CD4-positive, alpha-beta memory T cell (primary cell): ENCODE measurements around the gene C16orf82. TPM values are rescaled to one million over a fixed set of nuclear protein-coding genes. Genes with fewer than 3 reads are reported as not detected.
A peak's percentile ranks its signal among the peaks of the same experiment; 100 is the strongest.

Experiments
- CTCF ChIA-PET: fragments of 350-600 bp; sonication (Branson Sonifier 250); formaldehyde crosslinking; loops from one replicate; lab custom pipeline; 2021; ENCODE audit warnings: inconsistent platforms; ENCODE audit not compliant: partially characterized antibody; lab: Charles Lee
- POLR2A ChIA-PET: fragments of 350-600 bp; sonication (Branson Sonifier 250); formaldehyde crosslinking; loops from one replicate; lab custom pipeline; 2021; ENCODE audit not compliant: partially characterized antibody; lab: Charles Lee
- DNase-seq, 5 donors: peaks; one replicate each; pipeline versions ENCODE4 v3.0.0 to v3.0.0-alpha.2; 2020 to 2022; ENCODE audit warnings: mixed read lengths in 1 of 5
- H3K27ac ChIP-seq: one replicate; pipeline ENCODE4 v1.7.0; 2013; ENCODE audit warnings: low read depth, low read length
- H3K27me3 ChIP-seq: 2 replicates; pipeline ENCODE4 v1.7.0; 2013; ENCODE audit warnings: mild to moderate bottlenecking, low read length, moderate library complexity; ENCODE audit not compliant: insufficient read depth
- H3K36me3 ChIP-seq: 2 replicates; pipeline ENCODE4 v1.7.0; 2013; ENCODE audit warnings: mild to moderate bottlenecking, low read length, moderate library complexity; ENCODE audit not compliant: insufficient read depth
- H3K4me1 ChIP-seq: 2 replicates; pipeline ENCODE4 v1.7.0; 2013; ENCODE audit warnings: mild to moderate bottlenecking, low read length, moderate library complexity; ENCODE audit not compliant: insufficient read depth
- H3K4me3 ChIP-seq, 2 donors: one replicate each; pipeline ENCODE4 v1.7.0; 2013; ENCODE audit warnings: low read length in 2 of 2, mild to moderate bottlenecking in 1 of 2
- H3K9me3 ChIP-seq, 2 donors: one replicate each; pipeline ENCODE4 v1.7.0; 2013; ENCODE audit warnings: low read length in 2 of 2, control low read depth in 1 of 2; ENCODE audit not compliant: control insufficient read depth in 1 of 2
- H3K27ac Mint-ChIP-seq, 7 donors: one replicate each; pipeline ENCODE4 v1.8.0; 2020 to 2021; ENCODE audit warnings: mixed read lengths in 7 of 7, mild to moderate bottlenecking in 6 of 7, inconsistent platforms in 3 of 7, moderate library complexity in 3 of 7
- H3K27me3 Mint-ChIP-seq, 2 donors: one replicate each; pipeline ENCODE4 v1.8.0; 2020 to 2021; ENCODE audit warnings: mixed read lengths in 2 of 2
- H3K36me3 Mint-ChIP-seq, 2 donors: one replicate each; pipeline ENCODE4 v1.8.0; 2020 to 2021; ENCODE audit warnings: mixed read lengths in 2 of 2, inconsistent platforms in 1 of 2, mild to moderate bottlenecking in 1 of 2
- H3K4me1 Mint-ChIP-seq, 4 donors: one replicate each; pipeline ENCODE4 v1.8.0; 2020 to 2021; ENCODE audit warnings: mixed read lengths in 4 of 4, mild to moderate bottlenecking in 1 of 4
- H3K4me3 Mint-ChIP-seq, 8 donors: one replicate each; pipeline ENCODE4 v1.8.0; 2020 to 2021; ENCODE audit warnings: mixed read lengths in 8 of 8, mild to moderate bottlenecking in 7 of 8, moderate library complexity in 6 of 8, inconsistent platforms in 3 of 8
- H3K9me3 Mint-ChIP-seq, 8 donors: one replicate each; pipeline ENCODE4 v1.8.0; 2020 to 2021; ENCODE audit warnings: mixed read lengths in 8 of 8, mild to moderate bottlenecking in 5 of 8, inconsistent platforms in 3 of 8, moderate library complexity in 1 of 8
- intact Hi-C: fragments of 100-400 bp; cut with micrococcal nuclease; formaldehyde crosslinking; loops from one replicate; pipeline ENCODE4 v1.15.1; 2023
- polyA plus RNA-seq, 2 donors: library from polyadenylated mRNA; unstranded; fragments of 300-500 nt; fragmentation: Illumina TruSeq; gene quantifications; one replicate each; pipeline ENCODE4 v1.2.3, GENCODE V29; 2021
- total RNA-seq, 2 experiments: library from RNA; stranded (reverse); gene quantifications; one replicate each; pipeline ENCODE4 v1.2.3, GENCODE V29; 2021

Gene C16orf82
- total RNA-seq (not detected), polyA plus RNA-seq (not detected)

DNA sequence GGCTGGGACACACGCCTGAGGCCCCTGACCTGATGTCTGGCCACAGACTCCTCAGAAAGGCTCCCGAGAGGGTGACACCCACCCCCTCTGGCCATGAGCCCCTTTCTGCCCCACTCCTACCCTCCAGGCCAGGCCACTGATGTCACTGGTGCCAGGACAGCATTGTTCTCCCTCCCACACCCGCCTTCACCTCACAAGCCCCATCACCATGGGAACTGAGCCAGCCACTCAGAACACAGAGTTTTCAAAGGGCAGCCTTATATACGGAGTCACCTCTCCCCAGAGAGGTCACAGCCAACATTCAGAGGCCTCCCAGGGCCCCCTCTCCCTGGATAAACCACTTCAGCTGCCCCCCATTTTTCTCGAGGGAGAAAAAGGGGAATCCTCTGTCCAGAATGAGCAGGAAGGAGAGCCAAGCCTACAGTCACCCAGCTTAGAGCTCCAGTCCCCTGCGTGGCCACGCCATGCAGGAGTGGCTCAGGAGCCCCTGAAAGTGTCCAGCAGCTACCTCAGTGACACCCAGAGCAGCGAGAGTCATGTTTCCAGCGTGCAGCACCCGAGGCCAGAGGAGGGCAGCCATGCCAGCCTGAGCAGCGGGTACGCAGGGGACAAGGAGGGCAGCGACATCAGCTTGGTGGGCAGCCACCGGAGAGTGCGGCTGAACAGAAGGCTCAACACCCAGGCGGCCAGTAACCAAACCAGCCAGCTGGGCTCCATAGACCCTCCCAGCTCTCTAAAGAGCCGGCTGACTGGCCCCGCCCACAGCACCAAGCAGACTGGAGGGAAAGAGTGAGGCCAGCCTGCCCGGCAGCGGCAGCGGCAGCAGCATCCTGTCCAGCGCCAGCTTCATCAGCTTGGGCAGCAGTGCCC lies at the start of gene C16orf82:
Gene C16orf82, plus strand, starts transcription at position 260 of the 870 bp plus-strand sequence.
- Histone ChIP-seq H3K4me3 (no peak within 1 kb of the TSS), H3K27me3 (no peaks in the 10 kb centered on the region), H3K4me1 (no peaks in the 10 kb centered on the region), H3K27ac (no peak within 1 kb of the TSS), H3K9me3 (no peaks in the 10 kb centered on the region), H3K36me3 (no peaks in the 10 kb centered on the region)
- peak within 1 kb of the TSS in 1 of 7 donors; percentile 54 for H3K27ac Mint-ChIP-seq
- POLR2A ChIA-PET, result no interaction called here
- peaks cover 6 to 9% of the 10 kb centered on the region in 2 donors for H3K27me3 Mint-ChIP-seq
- H3K4me3 Mint-ChIP-seq, result no peak within 1 kb of the TSS
- no peak for DNase-seq
- CTCF ChIA-PET, result no interaction called here
- no peaks in the 10 kb centered on the region for H3K4me1 Mint-ChIP-seq
- peaks cover 0 to 8% (median 0%) of the 10 kb centered on the region in 8 donors for H3K9me3 Mint-ChIP-seq
- intact Hi-C loops, result no loop called here
- no peaks in the 10 kb centered on the region for H3K36me3 Mint-ChIP-seq

DNA sequence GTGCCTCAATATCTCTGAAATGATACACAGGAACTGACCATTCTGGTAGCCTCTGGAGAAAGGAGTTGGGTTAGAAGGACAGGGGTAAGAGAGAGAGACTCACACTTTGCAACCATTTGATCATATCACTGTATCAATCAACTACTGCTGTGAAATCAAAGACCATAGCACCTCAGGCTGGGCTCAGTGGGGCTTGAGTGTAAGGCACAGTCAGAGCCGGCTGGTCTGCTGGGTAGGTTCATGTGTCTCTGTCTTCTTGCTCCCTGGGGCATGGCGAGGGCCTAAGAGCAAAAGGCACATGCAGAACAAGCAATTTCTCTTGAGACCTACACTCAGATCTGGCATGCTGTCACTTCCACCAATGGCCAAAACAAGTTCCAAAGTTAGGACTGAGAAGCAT lies 46.7 kb upstream of the C16orf82 start:
- no peaks in the 10 kb centered on the region for H3K9me3 ChIP-seq
- H3K4me1 Mint-ChIP-seq, result no peaks in the 10 kb centered on the region
- intact Hi-C loops, result no loop called here
- CTCF ChIA-PET, result no interaction called here
- no peaks in the 10 kb centered on the region for H3K36me3 Mint-ChIP-seq
- no peak for DNase-seq
- POLR2A ChIA-PET, result no interaction called here
- no peak overlapping the region for H3K4me3 Mint-ChIP-seq
- no peaks in the 10 kb centered on the region for H3K27me3 ChIP-seq
- H3K4me3 ChIP-seq, result no peak overlapping the region
- no peaks in the 10 kb centered on the region for H3K4me1 ChIP-seq
- no peak overlapping the region for H3K27ac ChIP-seq
- no peaks in the 10 kb centered on the region for H3K36me3 ChIP-seq
- H3K27me3 Mint-ChIP-seq, result peaks cover 5 to 20% of the 10 kb centered on the region in 2 donors
- peaks cover 0 to 3% (median 0%) of the 10 kb centered on the region in 8 donors for H3K9me3 Mint-ChIP-seq
- no peak overlapping the region for H3K27ac Mint-ChIP-seq

DNA sequence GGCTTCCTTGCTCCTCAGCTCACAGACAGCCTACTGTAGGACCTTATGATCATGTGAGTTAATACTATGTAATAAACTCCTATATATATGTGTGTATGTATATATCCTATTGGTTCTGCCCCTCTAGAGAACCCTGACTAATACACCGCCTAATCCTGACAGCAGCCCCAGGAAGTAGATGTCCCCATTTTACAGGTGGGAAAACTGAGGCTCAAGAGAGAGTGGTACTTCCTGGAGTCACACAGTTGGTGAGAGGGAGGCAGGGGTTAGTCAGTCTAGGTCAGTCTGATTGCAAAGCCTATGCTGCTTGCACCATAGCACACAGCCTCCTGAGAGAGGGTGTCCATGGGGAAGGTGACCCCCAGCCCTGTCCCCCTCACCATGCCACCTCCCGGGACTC lies 42.7 kb upstream of the C16orf82 start:
- H3K9me3 ChIP-seq, result no peaks in the 10 kb centered on the region
- no peaks in the 10 kb centered on the region for H3K27me3 ChIP-seq
- Mint-ChIP-seq H3K27ac (no peak overlapping the region), H3K9me3 (peaks cover 0 to 2% (median 0%) of the 10 kb centered on the region in 8 donors), H3K27me3 (peaks cover 7 to 13% of the 10 kb centered on the region in 2 donors), H3K36me3 (no peaks in the 10 kb centered on the region), H3K4me1 (no peaks in the 10 kb centered on the region), H3K4me3 (no peak overlapping the region)
- POLR2A ChIA-PET, result no interaction called here
- no peaks in the 10 kb centered on the region for H3K4me1 ChIP-seq
- CTCF ChIA-PET, result no interaction called here
- H3K36me3 ChIP-seq, result no peaks in the 10 kb centered on the region
- no peak overlapping the region for H3K27ac ChIP-seq
- intact Hi-C loops, result no loop called here
- H3K4me3 ChIP-seq, result no peak overlapping the region
- no peak for DNase-seq

DNA sequence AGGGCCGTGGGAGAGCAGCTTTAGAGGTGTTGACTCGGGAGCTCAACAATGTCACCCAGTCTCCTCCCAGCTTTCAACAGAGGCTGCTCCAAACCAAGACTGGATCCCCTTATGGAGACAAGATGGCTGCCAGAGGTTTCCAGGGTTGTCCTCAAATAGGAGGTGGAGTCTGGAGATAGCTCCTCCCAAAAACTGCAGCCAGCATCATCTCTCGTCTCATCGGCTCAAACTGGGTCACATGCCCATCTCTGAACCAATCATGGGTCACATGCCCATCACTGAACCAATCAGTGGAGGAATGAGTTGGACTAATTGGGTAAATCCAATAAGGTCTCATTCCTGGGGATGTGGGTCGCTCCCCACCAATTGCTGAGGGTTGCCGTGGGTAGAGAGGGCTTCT lies 41.1 kb upstream of the C16orf82 start:
- intact Hi-C loops, result no loop called here
- no peaks in the 10 kb centered on the region for H3K4me1 Mint-ChIP-seq

DNA sequence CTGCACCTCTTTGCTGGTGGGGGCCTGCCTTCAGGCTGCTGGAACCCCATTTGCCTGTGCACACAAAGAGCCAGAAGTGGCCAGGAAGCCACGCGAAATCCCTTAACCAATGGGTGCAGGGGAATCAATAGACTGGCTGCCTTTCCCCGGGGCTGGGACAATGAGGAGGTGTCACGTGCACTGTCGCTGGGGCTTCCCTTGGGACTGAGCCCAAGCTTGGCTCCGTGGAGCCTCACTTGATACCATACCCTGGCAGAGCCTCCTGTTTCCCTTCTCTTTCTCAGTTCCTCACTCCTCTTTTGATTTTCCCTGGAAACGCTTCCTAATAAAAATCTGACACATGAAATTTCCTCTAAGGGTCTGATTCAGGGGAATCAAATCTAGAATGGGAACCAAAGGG lies 38.8 kb upstream of the C16orf82 start:
- no peaks in the 10 kb centered on the region for H3K36me3 Mint-ChIP-seq
- no peak overlapping the region for H3K4me3 Mint-ChIP-seq
- H3K4me1 Mint-ChIP-seq, result no peaks in the 10 kb centered on the region
- H3K4me3 ChIP-seq, result no peak overlapping the region
- H3K27me3 ChIP-seq, result no peaks in the 10 kb centered on the region
- H3K9me3 Mint-ChIP-seq, result no peaks in the 10 kb centered on the region
- CTCF ChIA-PET, result no interaction called here
- H3K27ac ChIP-seq, result no peak overlapping the region
- H3K9me3 ChIP-seq, result no peaks in the 10 kb centered on the region
- H3K4me1 ChIP-seq, result no peaks in the 10 kb centered on the region
- DNase-seq, result no peak
- H3K27ac Mint-ChIP-seq, result no peak overlapping the region
- POLR2A ChIA-PET, result no interaction called here
- H3K36me3 ChIP-seq, result no peaks in the 10 kb centered on the region
- intact Hi-C loops, result no loop called here
- peaks cover 6 to 11% of the 10 kb centered on the region in 2 donors for H3K27me3 Mint-ChIP-seq

More for the DNA sequence above, 41.1 kb upstream of the C16orf82 start:
- H3K27ac ChIP-seq, result no peak overlapping the region
- Mint-ChIP-seq H3K36me3 (no peaks in the 10 kb centered on the region), H3K27me3 (peaks cover 11 to 15% of the 10 kb centered on the region in 2 donors), H3K27ac (no peak overlapping the region), H3K9me3 (peaks cover 0 to 2% (median 0%) of the 10 kb centered on the region in 8 donors), H3K4me3 (no peak overlapping the region)
- POLR2A ChIA-PET, result no interaction called here
- CTCF ChIA-PET, result no interaction called here
- H3K27me3 ChIP-seq, result no peaks in the 10 kb centered on the region
- H3K36me3 ChIP-seq, result no peaks in the 10 kb centered on the region
- no peak for DNase-seq
- H3K9me3 ChIP-seq, result no peaks in the 10 kb centered on the region
- H3K4me1 ChIP-seq, result no peaks in the 10 kb centered on the region
- no peak overlapping the region for H3K4me3 ChIP-seq

DNA sequence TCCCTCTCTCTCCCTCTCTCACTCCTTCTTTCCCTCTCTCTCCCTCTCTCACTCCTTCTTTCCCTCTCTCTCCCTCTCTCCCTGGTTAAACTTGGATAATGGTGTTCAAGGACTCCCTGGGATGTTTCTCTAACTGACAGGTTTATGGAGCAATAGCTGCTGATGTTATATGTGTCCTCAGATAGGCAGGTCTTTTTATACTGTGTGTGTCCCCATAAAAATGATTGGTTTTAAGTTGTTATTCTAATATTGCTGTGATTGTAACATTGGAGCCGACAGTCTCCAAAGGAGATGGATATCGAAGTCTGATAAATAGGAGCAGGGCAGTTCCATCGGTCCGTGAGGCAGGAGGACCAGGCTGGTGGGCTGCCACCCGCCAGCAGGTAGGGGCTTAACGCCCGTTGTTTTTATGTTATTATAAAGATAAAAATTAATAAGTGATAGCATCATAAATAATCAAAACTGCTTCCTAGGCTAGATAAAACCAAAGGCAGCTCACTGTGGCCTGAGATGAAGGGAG lies 38.1 kb upstream of the C16orf82 start:
- no peak for DNase-seq
- H3K27ac ChIP-seq, result no peak overlapping the region
- no peaks in the 10 kb centered on the region for H3K9me3 ChIP-seq
- H3K4me1 Mint-ChIP-seq, result no peaks in the 10 kb centered on the region
- H3K9me3 Mint-ChIP-seq, result no peaks in the 10 kb centered on the region
- no peaks in the 10 kb centered on the region for H3K27me3 ChIP-seq
- H3K27me3 Mint-ChIP-seq, result peaks cover 6 to 12% of the 10 kb centered on the region in 2 donors
- CTCF ChIA-PET, result no interaction called here
- POLR2A ChIA-PET, result no interaction called here
- no peaks in the 10 kb centered on the region for H3K36me3 ChIP-seq
- H3K4me1 ChIP-seq, result no peaks in the 10 kb centered on the region
- H3K36me3 Mint-ChIP-seq, result no peaks in the 10 kb centered on the region
- no peak overlapping the region for H3K27ac Mint-ChIP-seq
- H3K4me3 ChIP-seq, result no peak overlapping the region
- H3K4me3 Mint-ChIP-seq, result no peak overlapping the region
- intact Hi-C loops, result no loop called here

DNA sequence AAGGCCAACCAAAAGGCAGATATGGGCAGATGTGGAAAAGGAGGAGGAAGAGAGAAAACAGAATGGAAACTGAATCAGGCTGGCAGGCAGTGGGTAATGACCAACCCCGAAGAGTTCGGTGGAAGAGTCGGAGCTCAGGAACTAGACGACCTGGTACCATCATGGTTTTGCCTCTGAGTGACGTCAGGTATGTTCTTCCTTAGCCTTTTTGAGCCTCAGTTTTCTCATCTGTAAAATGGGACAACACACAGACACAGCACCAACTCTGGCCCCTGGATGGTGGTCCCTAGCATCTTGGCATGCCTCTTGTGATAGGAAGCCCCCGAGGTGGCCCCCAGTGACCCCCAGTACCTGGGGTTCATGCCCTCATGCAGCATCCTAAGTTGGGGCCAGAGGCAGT lies 37.2 kb upstream of the C16orf82 start:
- H3K9me3 Mint-ChIP-seq, result no peaks in the 10 kb centered on the region

More for the DNA sequence above, 37.2 kb upstream of the C16orf82 start:
- Mint-ChIP-seq H3K4me3 (no peak overlapping the region), H3K27me3 (peaks cover 7 to 14% of the 10 kb centered on the region in 2 donors), H3K27ac (no peak overlapping the region), H3K36me3 (no peaks in the 10 kb centered on the region), H3K4me1 (no peaks in the 10 kb centered on the region)
- intact Hi-C loops, result no loop called here
- no peaks in the 10 kb centered on the region for H3K9me3 ChIP-seq
- POLR2A ChIA-PET, result no interaction called here
- CTCF ChIA-PET, result no interaction called here
- H3K4me1 ChIP-seq, result no peaks in the 10 kb centered on the region
- H3K36me3 ChIP-seq, result no peaks in the 10 kb centered on the region
- no peaks in the 10 kb centered on the region for H3K27me3 ChIP-seq
- H3K4me3 ChIP-seq, result no peak overlapping the region
- DNase-seq, result no peak
- H3K27ac ChIP-seq, result no peak overlapping the region
